PC-3 (cell line): ENCODE results near the gene EMC1. TPM values are rescaled to one million over a fixed set of nuclear protein-coding genes. Genes with fewer than 3 reads are reported as not detected.

Experiments
- ATAC-seq: fragments of 200-7000 bp; cut with Tn5 transposase; 2 replicates; pipeline ENCODE4 v1.9.1; 2020; ENCODE audit warnings: mild to moderate bottlenecking, moderate library complexity
- BruUV-seq: library from RNA; stranded (reverse); fragments of 400-500 nt; replicated peaks from 2 replicates; lab custom pipeline; 2021; lab: Mats Ljungman, UMichigan
- CTCF ChIA-PET: fragments of 300-600 bp; sonication (Branson Sonifier 250); formaldehyde crosslinking; loops from one replicate; lab custom pipeline; 2022; ENCODE audit warnings: antibody characterized with exemption; lab: Charles Lee
- POLR2A ChIA-PET: fragments of 300-600 bp; sonication (Branson Sonifier 250); formaldehyde crosslinking; loops from one replicate; lab custom pipeline; 2022; ENCODE audit warnings: antibody characterized with exemption; ENCODE audit not compliant: unreplicated experiment; lab: Charles Lee
- DNase-seq: peaks from one replicate; pipeline ENCODE4 v3.0.0-alpha.2; 2015
- H2AFZ ChIP-seq: fragments of 300-600 bp; sonication (generic); 2 replicates; pipeline ENCODE4 v1.6.0; 2016; ENCODE audit warnings: antibody characterized with exemption, low read length
- H3F3A ChIP-seq: fragments of 300-600 bp; sonication (generic); one replicate; pipeline ENCODE4 v1.6.0; 2017; ENCODE audit warnings: antibody characterized with exemption, low read length, control low read depth, mild to moderate bottlenecking; ENCODE audit not compliant: unreplicated experiment
- H3K27ac ChIP-seq: fragments of 300-600 bp; sonication (generic); 2 replicates; pipeline ENCODE4 v1.5.1; 2016; ENCODE audit warnings: mild to moderate bottlenecking, low read length
- H3K27me3 ChIP-seq: fragments of 300-600 bp; sonication (generic); 2 replicates; pipeline ENCODE4 v1.6.1; 2016; ENCODE audit warnings: low read length, mixed read lengths
- H3K36me3 ChIP-seq: fragments of 300-600 bp; sonication (generic); 2 replicates; pipeline ENCODE4 v1.6.1; 2016; ENCODE audit warnings: low read depth, mixed run types, low read length, mixed read lengths
- H3K4me1 ChIP-seq: fragments of 300-600 bp; sonication (generic); 2 replicates; pipeline ENCODE4 v1.5.1; 2016; ENCODE audit warnings: low read length; ENCODE audit not compliant: insufficient read depth
- H3K4me2 ChIP-seq: fragments of 300-600 bp; sonication (generic); 2 replicates; pipeline ENCODE4 v1.6.0; 2016; ENCODE audit warnings: low read length
- H3K4me3 ChIP-seq: fragments of 300-600 bp; sonication (generic); 2 replicates; pipeline ENCODE4 v1.5.1; 2016; ENCODE audit warnings: mild to moderate bottlenecking, low read length, mixed read lengths
- H3K79me2 ChIP-seq: fragments of 300-600 bp; sonication (generic); 2 replicates; pipeline ENCODE4 v1.6.1; 2017; ENCODE audit warnings: low read length, mixed read lengths
- H3K9ac ChIP-seq: fragments of 300-600 bp; sonication (generic); 2 replicates; pipeline ENCODE4 v1.6.0; 2016; ENCODE audit warnings: mild to moderate bottlenecking, low read length
- H3K9me2 ChIP-seq: fragments of 300-600 bp; sonication (generic); replicated peaks from 2 replicates; pipeline ENCODE4 v1.6.1; 2016; ENCODE audit warnings: mixed run types, low read length, mixed read lengths
- H3K9me3 ChIP-seq: fragments of 300-600 bp; sonication (generic); 2 replicates; pipeline ENCODE4 v1.6.1; 2016; ENCODE audit warnings: low read length, mixed read lengths
- H4K20me1 ChIP-seq: fragments of 300-600 bp; sonication (generic); 2 replicates; pipeline ENCODE4 v1.6.1; 2016; ENCODE audit warnings: low read length, mixed read lengths
- CTCF ChIP-seq: fragments of 300-600 bp; sonication (generic); conservative IDR thresholded peaks from 2 replicates; pipeline ENCODE4 v1.5.1; 2017; ENCODE audit warnings: antibody characterized with exemption, low read depth, mild to moderate bottlenecking, low read length
- EZH2 ChIP-seq: fragments of 300-600 bp; sonication (generic); IDR thresholded peaks from one replicate; pipeline ENCODE4 v1.6.1; 2017; ENCODE audit warnings: antibody characterized with exemption, mild to moderate bottlenecking, low read length; ENCODE audit not compliant: unreplicated experiment
- EZH2phosphoT487 ChIP-seq: fragments of 300-600 bp; sonication (generic); IDR thresholded peaks from 2 replicates; pipeline ENCODE4 v1.6.1; 2018; ENCODE audit warnings: mild to moderate bottlenecking, antibody characterized with exemption, low read length, borderline replicate concordance
- intact Hi-C: fragments of 100-400 bp; cut with micrococcal nuclease; formaldehyde crosslinking; loops from 2 replicates; pipeline ENCODE4 v1.9.0; 2023
- total RNA-seq: library from RNA; depleted of rRNA; stranded (reverse); fragments of >200 nt; gene quantifications from 2 replicates; pipeline ENCODE4 v1.2.3, GENCODE V29; 2014

EMC1 gene
- total RNA-seq, 1 experiment from 2014 or later: 60.9 TPM

GRCh38 chr1:19210772-19211549 lies 40.4 kb downstream of the EMC1 start:
- Histone ChIP-seq H4K20me1 (peaks cover 26% of the 10 kb centered on the region), H2AFZ (peak overlapping the region; percentile 56), H3K4me3 (peak overlapping the region; percentile 94), H3K27ac (peak overlapping the region; percentile 60), H3F3A (no peaks in the 10 kb centered on the region), H3K9me3 (no peaks in the 10 kb centered on the region), H3K4me1 (peaks cover 34% of the 10 kb centered on the region), H3K36me3 (peaks cover 16% of the 10 kb centered on the region), H3K79me2 (peaks cover 86% of the 10 kb centered on the region), H3K4me2 (peak overlapping the region; percentile 98), H3K9me2 (no peaks in the 10 kb centered on the region), H3K9ac (peak overlapping the region; percentile 80), H3K27me3 (no peaks in the 10 kb centered on the region)
- TSS peak; percentile 82 for BruUV-seq
- ATAC-seq (peak; percentile 17; the same call in 1 of the 2 replicates), DNase-seq (peak; percentile 7)
- ChIA-PET POLR2A (interaction anchor here (0.7 kb wide), 1 partner anchor 12 kb away, joined by 5 read pairs; no protein-coding TSS in a partner anchor), CTCF (interaction anchor here (0.9 kb wide), 1 partner anchor 32 kb away, joined by 3 read pairs; no protein-coding TSS in a partner anchor)
- TF ChIP-seq EZH2 (no peak), EZH2phosphoT487 (no peak)
- intact Hi-C loops: no loop called here

DNA sequence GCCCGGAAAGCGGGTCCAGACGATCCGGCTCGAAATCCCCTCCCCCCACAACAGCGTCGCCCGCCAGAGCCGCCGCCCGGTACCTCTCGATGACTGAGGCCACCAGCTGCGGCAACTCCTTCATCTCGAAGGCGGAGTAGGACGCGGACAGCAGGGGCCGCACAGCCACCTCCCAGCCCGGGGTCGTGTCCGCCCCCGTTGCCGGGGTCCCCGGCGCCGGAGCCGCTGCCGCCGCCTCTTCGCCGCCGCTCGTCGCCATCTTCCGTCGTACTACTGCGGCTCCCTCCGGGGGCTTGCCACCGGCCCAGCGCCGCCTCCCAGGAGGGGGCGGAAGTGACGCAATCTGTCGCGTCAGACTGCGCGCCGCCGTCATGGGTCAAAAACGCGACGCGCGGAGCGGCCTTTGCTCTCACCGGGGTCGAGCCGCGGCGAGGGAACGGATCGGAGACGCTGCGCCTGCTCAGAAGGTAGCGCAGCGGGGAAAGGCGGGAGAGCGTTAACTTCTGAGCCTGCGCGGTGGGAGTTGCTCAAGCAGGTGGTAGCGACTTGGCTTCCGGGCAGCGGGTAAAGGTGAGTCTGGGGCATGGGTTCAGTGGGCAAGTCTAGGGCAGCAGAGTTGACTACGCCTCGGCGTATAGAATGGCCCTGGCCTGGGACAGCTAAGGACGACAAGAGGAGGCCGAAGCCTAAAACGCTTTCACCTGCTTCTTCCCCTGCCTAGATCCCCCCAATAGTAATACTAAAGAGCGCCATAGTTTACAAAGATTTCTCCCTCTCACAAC lies 41.1 kb downstream of the EMC1 start, which contains the start of gene UBR4:
TSS of gene UBR4 (minus strand) at position 277 of the 782 bp plus-strand sequence. CDS start at position 259, 18 bp downstream.
- peaks cover 26% of the 10 kb centered on the region for H4K20me1 ChIP-seq
- peak within 1 kb of the TSS; percentile 94 for H3K4me3 ChIP-seq
- POLR2A ChIA-PET: interaction anchor here (0.7 kb wide), 1 partner anchor 13 kb away, joined by 5 read pairs; no protein-coding TSS in a partner anchor
- peak within 1 kb of the TSS; percentile 80 for H3K9ac ChIP-seq
- peak within 1 kb of the TSS; percentile 60 for H3K27ac ChIP-seq
- H3K4me1 ChIP-seq: peaks cover 34% of the 10 kb centered on the region
- intact Hi-C loops: no loop called here
- peaks cover 94% of the 10 kb centered on the region for H3K79me2 ChIP-seq
- peak; percentile 88 for ATAC-seq
- H3K36me3 ChIP-seq: peaks cover 16% of the 10 kb centered on the region
- peak within 1 kb of the TSS; percentile 98 for H3K4me2 ChIP-seq
- H3K9me2 ChIP-seq: no peaks in the 10 kb centered on the region
- no TSS peak for BruUV-seq
- no peaks in the 10 kb centered on the region for H3K9me3 ChIP-seq
- DNase-seq: peak; percentile 97
- peak within 1 kb of the TSS; percentile 56 for H2AFZ ChIP-seq
- TF ChIP-seq EZH2: no peak
- no peak for TF ChIP-seq CTCF
- TF ChIP-seq EZH2phosphoT487: no peak
- no peaks in the 10 kb centered on the region for H3K27me3 ChIP-seq
- CTCF ChIA-PET: interaction anchor here (0.9 kb wide), 1 partner anchor 31 kb away, joined by 3 read pairs; no protein-coding TSS in a partner anchor
- H3F3A ChIP-seq: no peaks in the 10 kb centered on the region

DNA sequence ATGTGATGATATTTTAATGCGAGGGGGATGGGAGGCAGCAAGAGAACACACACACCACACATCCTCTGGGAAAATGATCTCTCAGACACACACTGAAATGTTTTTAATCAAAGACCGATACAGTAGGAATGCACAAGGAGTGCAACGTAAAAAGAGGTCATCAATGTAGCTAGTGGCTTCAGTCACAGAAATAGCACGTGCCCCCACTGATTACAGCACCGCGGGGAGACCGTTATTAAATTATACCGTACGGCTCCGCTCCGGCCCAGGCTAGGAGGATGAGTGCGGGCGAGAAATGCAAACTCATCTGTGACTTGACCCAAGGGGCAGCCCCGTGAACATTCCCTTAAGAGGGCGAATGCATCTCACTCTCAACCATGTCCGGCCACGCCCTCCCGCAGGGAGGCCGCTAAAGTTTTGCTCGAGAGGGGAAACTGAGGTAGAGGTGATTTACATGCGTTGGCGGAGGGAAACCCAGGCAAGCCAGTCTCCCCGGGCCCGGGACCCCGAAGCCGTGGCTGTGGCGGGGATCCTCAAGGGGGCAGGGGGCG lies 41.8 kb downstream of the EMC1 start:
- Histone ChIP-seq H4K20me1 (peaks cover 30% of the 10 kb centered on the region), H2AFZ (peak overlapping the region; percentile 56), H3K9me3 (no peaks in the 10 kb centered on the region), H3K36me3 (peaks cover 16% of the 10 kb centered on the region), H3K4me1 (peaks cover 39% of the 10 kb centered on the region), H3K79me2 (peaks cover 99% of the 10 kb centered on the region), H3K4me2 (peak overlapping the region; percentile 98), H3K9me2 (no peaks in the 10 kb centered on the region), H3K9ac (peak overlapping the region; percentile 80), H3F3A (no peaks in the 10 kb centered on the region), H3K27ac (peak overlapping the region; percentile 26), H3K4me3 (peak overlapping the region; percentile 94), H3K27me3 (no peaks in the 10 kb centered on the region)
- TF ChIP-seq CTCF (no peak), EZH2 (no peak), EZH2phosphoT487 (no peak)
- TSS peak; percentile 42 for BruUV-seq
- intact Hi-C loops: no loop called here
- peak; percentile 5 for DNase-seq
- ChIA-PET POLR2A (no interaction called here), CTCF (no interaction called here)
- peak; percentile 13 for ATAC-seq
